GM21529 (cell line): ENCODE results near the gene CYS1.

ENCODE experiments used
- ATAC-seq: cut with Tn5 transposase; IDR thresholded peaks from one replicate; pipeline ENCODE4 v1.9.1; 2021; ENCODE audit not compliant: unreplicated experiment

CYS1 gene

DNA sequence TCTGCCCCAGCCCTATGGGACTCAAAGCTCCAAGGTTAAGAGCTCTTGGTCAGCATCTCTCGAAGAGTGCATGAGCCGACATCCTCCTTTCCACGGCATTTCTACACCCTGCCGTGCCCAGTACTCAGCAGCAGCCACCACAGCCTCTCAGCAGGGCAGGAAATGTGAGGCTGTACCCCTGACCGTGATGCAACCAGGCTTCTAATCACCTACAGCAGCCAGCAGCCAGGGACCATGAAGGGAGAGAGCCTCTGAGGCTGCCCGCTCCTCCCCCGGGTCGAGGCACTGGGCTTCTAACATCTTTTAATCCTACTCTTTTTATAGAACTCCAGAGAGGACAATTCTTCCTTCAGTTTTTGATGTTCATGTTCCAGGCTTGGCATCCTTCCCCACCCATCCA lies 6.5 kb downstream of the CYS1 start:
- ATAC-seq = no peak

GRCh38 chr2:10072656-10073480 lies 7.3 kb downstream of the CYS1 start:
- peak; percentile 90 for ATAC-seq

GRCh38 chr2:10071595-10071994 lies 8.6 kb downstream of the CYS1 start:
- no peak for ATAC-seq

GRCh38 chr2:10071176-10071575 lies 9.0 kb downstream of the CYS1 start:
- no peak for ATAC-seq

DNA sequence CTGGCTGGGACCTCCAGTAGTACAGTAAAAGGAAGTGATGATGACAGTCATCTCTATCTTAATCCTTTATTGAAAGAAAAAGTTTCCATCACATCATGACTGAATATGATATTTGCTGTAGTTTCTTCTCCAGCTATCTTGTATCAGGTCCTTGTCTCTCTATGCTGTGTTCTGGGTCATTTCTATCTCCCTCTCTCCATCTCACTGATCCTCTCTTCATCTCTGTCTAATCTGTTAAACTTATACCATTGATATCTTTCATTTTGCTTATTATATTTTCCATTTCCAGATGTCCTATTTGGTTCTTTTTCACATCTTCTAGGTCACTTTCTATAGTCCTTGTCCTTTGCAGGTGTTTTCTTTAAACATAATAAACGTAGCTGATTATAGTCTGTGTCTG lies 12.3 kb downstream of the CYS1 start:
- ATAC-seq = no peak

- no peak for ATAC-seq
Measured at GRCh38 chr2:10067330-10067729, 12.9 kb downstream of the CYS1 start.

GRCh38 chr2:10065773-10066055 lies 14.5 kb downstream of the CYS1 start:
- ATAC-seq = no peak

- no peak for ATAC-seq
Measured at GRCh38 chr2:10064932-10065772, 15.1 kb downstream of the CYS1 start.

GRCh38 chr2:10063566-10063965 lies 16.6 kb downstream of the CYS1 start:
- no peak for ATAC-seq

DNA sequence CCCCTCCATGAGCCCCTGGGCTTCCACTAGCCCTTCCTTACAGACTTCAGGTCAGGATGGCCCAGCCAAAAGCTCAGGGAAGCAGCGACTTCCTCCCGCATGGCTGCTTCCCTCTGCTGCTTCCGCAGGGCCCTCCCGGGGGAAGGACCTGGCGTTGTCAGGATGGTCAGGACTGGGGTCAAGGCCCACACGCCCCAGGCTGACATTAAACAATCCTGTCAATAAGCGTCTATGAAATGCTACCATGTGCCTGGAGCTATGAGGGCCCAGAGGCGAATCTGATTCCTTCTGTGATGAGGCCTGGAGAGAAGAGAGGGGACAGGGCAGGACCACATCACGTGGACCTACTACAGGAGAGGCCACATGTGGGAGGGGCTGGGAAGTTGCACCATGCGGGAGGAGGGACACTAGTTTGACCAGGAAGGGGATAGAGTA lies 17.3 kb downstream of the CYS1 start:
- no peak for ATAC-seq

DNA sequence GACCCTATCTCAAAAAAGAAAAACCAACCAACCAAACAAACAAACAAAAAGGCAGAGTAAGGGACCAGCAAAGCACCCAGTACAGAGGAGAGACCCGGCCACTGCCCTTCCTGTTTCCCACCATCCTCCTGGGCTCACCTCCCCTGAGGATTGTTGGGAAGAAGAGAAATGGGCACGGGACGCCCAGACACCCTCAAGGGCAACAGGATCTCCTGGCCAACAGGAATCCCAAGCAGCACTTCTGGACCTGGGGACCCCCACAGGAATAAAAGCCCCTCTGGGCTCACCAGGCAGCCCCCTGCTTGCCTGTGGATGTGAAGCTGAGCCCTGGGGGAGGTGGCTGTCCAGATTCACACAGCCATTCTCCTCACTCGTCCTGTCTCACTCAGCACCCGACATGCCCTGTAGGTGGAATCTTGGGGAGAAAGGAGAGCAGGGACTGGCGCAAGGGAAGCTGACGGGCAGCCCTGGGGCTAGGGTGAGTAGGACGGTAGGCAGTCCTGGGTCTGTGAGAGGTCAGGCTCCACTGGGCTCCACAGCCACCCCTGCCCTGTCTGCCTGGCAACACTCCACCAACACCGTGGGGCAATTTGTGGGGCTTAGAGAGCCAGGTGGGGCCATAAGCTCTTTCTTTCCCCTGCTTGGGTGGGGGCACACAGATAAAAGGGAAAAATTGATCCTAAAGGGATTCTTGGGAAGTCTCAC lies 18.8 kb downstream of the CYS1 start:
- ATAC-seq = no peak

- ATAC-seq = no peak
Measured at GRCh38 chr2:10059552-10060335, 20.5 kb downstream of the CYS1 start.

DNA sequence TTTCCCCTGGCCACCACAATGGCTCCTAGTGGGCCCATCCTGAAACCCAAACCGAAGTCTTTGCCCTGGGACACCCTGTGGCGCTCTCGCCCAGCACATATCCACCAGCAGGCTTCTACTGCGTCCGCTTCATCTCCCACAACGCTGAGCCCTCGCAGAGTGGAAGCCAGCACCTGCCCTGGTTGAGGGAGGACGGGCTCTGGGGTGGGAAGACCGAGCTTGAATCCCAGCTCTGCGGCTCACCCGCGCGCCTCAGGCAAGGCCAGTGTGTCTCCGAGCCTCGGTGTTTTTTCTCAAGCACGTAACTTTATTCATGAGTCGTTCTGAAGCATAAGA lies 21.2 kb downstream of the CYS1 start:
- ATAC-seq = no peak

GRCh38 chr2:10058251-10059015 lies 21.8 kb downstream of the CYS1 start:
- ATAC-seq = no peak

- ATAC-seq = no peak
Measured at GRCh38 chr2:10057231-10058107, 22.7 kb downstream of the CYS1 start.

DNA sequence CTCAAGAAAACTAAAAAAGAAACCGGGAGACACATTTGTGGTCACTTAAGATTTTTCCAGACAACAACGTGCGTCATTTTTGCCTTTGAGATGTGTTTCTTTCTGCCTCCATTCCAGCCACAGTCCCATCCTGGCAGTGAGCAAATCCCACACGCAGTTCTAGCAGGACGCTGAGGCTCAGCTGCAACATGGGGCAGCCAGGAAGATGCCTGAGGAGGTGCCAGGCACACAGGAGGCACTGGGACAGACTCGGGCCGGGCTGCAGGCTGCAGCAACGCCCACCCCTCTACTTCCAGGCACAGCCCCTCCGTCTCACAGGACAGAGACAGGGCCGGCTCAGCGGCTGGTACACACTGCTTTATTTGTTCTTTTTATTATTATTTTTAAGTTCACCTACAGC lies 23.8 kb downstream of the CYS1 start:
- ATAC-seq = no peak

DNA sequence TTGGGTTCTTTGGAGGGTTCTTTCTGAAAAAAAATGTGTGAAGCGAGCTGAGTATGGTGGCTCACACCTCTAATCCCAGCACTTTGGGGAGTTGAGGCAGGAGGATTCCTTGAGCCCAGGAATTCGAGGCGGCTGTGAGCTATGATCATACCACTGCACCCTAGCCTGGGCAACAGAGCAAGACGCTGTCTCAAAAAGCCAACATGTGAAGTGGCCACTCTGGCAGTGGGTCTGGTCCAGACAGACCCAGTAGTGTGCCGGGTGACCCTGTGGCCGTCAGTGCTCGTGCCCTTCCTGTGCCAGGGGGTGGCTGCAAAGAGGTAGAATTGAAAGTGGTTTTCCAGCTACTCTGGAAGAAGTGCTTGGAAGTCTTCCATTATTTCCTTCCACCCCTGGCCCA lies 25.2 kb downstream of the CYS1 start:
- ATAC-seq = no peak

DNA sequence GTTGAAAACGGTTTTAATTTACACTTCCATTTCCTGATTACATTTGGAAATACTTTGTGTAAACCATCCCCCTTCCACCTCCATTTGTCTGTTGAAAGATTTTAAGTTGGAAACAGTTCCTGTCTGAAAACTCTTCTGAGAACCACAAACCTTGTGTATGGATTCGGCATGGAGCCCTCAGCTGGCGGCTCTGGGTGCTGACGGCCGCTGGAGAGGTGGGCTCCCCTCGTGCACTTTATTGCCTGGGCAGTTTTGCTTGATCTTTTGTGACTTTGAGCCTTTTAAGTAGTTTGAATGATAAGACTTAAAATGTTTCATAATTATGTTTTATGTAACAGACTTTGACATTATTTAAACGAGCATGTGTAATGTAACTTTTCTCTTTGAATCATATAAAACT lies 25.8 kb downstream of the CYS1 start:
- no peak for ATAC-seq

GRCh38 chr2:10053351-10053750 lies 26.9 kb downstream of the CYS1 start:
- no peak for ATAC-seq
